GM13977 (cell line): Measurements from ENCODE around the gene ALDH3B2.

Experiments
- DNase-seq: peaks from one replicate; pipeline ENCODE4 v3.0.0; 2012; ENCODE audit warnings: low spot score
- CTCF ChIP-seq: IDR thresholded peaks from 2 replicates; pipeline ENCODE4 v1.5.1; 2012; ENCODE audit warnings: mild to moderate bottlenecking, control low read depth; ENCODE audit not compliant: insufficient read depth; ENCODE audit errors: extremely low read depth, missing control alignments
- in situ Hi-C: fragments of 300-500 bp; cut with MboI; formaldehyde crosslinking; loops from one replicate; pipeline ENCODE4 v1.12.0; 2022; ENCODE audit warnings: low sequenced_read_pairs, low pct_unique_long_range_greater_than_20kb, mixed read lengths, inconsistent platforms; ENCODE audit not compliant: unreplicated experiment

The ALDH3B2 gene

GRCh38 chr11:67612751-67613150, 61.7 kb downstream of the ALDH3B2 start:
- DNase-seq = no peak
- in situ Hi-C loops = no loop called here
- no peak for TF ChIP-seq CTCF
